HEK293 (cell line): Measurements from ENCODE around the gene DYNLRB1.

Experiments used
- BCL11A ChIP-seq: fragments of 450-650 bp; formaldehyde crosslinking; IDR thresholded peaks from 2 replicates; pipeline ENCODE4 v1.5.1; 2016; ENCODE audit warnings: low read depth, missing biosample characterization, missing genetic modification characterization
- GLIS1 ChIP-seq: fragments of 450-650 bp; formaldehyde crosslinking; IDR thresholded peaks from 2 replicates; pipeline ENCODE4 v1.5.1; 2016; ENCODE audit warnings: missing biosample characterization, missing genetic modification characterization
- GLIS2 ChIP-seq: fragments of 450-650 bp; formaldehyde crosslinking; IDR thresholded peaks from 2 replicates; pipeline ENCODE4 v1.5.1; 2016; ENCODE audit warnings: missing biosample characterization, missing genetic modification characterization
- IKZF3 ChIP-seq: fragments of 450-650 bp; IDR thresholded peaks from 2 replicates; pipeline ENCODE4 v1.5.0; 2018; ENCODE audit warnings: missing biosample characterization, mild to moderate bottlenecking, missing genetic modification characterization, moderate library complexity
- KLF16 ChIP-seq: fragments of 450-650 bp; formaldehyde crosslinking; IDR thresholded peaks from 2 replicates; pipeline ENCODE4 v1.5.1; 2017; ENCODE audit warnings: missing biosample characterization, missing genetic modification characterization
- SCRT2 ChIP-seq: fragments of 450-650 bp; formaldehyde crosslinking; IDR thresholded peaks from 2 replicates; pipeline ENCODE4 v1.5.1; 2016; ENCODE audit warnings: missing biosample characterization, missing genetic modification characterization
- SP2 ChIP-seq: fragments of 450-650 bp; formaldehyde crosslinking; IDR thresholded peaks from 2 replicates; pipeline ENCODE4 v1.5.1; 2016; ENCODE audit warnings: missing biosample characterization, missing genetic modification characterization
- SP7 ChIP-seq: fragments of 450-650 bp; formaldehyde crosslinking; IDR thresholded peaks from 2 replicates; pipeline ENCODE4 v1.5.1; 2016; ENCODE audit warnings: missing biosample characterization, missing genetic modification characterization
- TCF7L2 ChIP-seq: IDR thresholded peaks from 2 replicates; pipeline ENCODE4 v1.6.1; 2011; ENCODE audit warnings: low read depth, mild to moderate bottlenecking, inconsistent platforms, low read length, moderate library complexity, borderline replicate concordance
- ZFHX2 ChIP-seq: fragments of 450-650 bp; formaldehyde crosslinking; conservative IDR thresholded peaks from 2 replicates; pipeline ENCODE4 v1.5.1; 2016; ENCODE audit warnings: missing biosample characterization, missing genetic modification characterization
- ZIC2 ChIP-seq: fragments of 450-650 bp; formaldehyde crosslinking; IDR thresholded peaks from 2 replicates; pipeline ENCODE4 v1.5.1; 2016; ENCODE audit warnings: missing biosample characterization, missing genetic modification characterization
- ZNF10 ChIP-seq: fragments of 450-650 bp; formaldehyde crosslinking; IDR thresholded peaks from 2 replicates; pipeline ENCODE4 v1.5.1; 2017; ENCODE audit warnings: missing biosample characterization, missing genetic modification characterization
- ZNF132 ChIP-seq: fragments of 450-650 bp; formaldehyde crosslinking; IDR thresholded peaks from 2 replicates; pipeline ENCODE4 v1.5.1; 2017; ENCODE audit warnings: missing biosample characterization, missing genetic modification characterization, borderline replicate concordance
- ZNF133 ChIP-seq: fragments of 450-650 bp; formaldehyde crosslinking; IDR thresholded peaks from 2 replicates; pipeline ENCODE4 v1.5.1; 2016; ENCODE audit warnings: missing biosample characterization, missing genetic modification characterization
- ZNF155 ChIP-seq: fragments of 450-650 bp; formaldehyde crosslinking; IDR thresholded peaks from 2 replicates; pipeline ENCODE4 v1.5.1; 2016; ENCODE audit warnings: missing biosample characterization, missing genetic modification characterization
- ZNF175 ChIP-seq: fragments of 450-650 bp; formaldehyde crosslinking; IDR thresholded peaks from 2 replicates; pipeline ENCODE4 v1.5.1; 2016; ENCODE audit warnings: missing biosample characterization, missing genetic modification characterization
- ZNF24 ChIP-seq: fragments of 450-650 bp; formaldehyde crosslinking; IDR thresholded peaks from 2 replicates; pipeline ENCODE4 v1.5.1; 2016; ENCODE audit warnings: missing biosample characterization, missing genetic modification characterization
- ZNF292 ChIP-seq: fragments of 450-650 bp; formaldehyde crosslinking; IDR thresholded peaks from 2 replicates; pipeline ENCODE4 v1.5.1; 2016; ENCODE audit warnings: low read depth, missing biosample characterization, missing genetic modification characterization, borderline replicate concordance
- ZNF302 ChIP-seq: fragments of 450-650 bp; formaldehyde crosslinking; IDR thresholded peaks from 2 replicates; pipeline ENCODE4 v1.5.1; 2016; ENCODE audit warnings: missing biosample characterization, missing genetic modification characterization, low read depth
- ZNF350 ChIP-seq: fragments of 450-650 bp; formaldehyde crosslinking; IDR thresholded peaks from 2 replicates; pipeline ENCODE4 v1.5.0; 2017; ENCODE audit warnings: missing biosample characterization, mild to moderate bottlenecking, missing genetic modification characterization
- ZNF366 ChIP-seq: fragments of 450-650 bp; formaldehyde crosslinking; conservative IDR thresholded peaks from 2 replicates; pipeline ENCODE4 v1.5.1; 2016; ENCODE audit warnings: missing biosample characterization, missing genetic modification characterization
- ZNF416 ChIP-seq: fragments of 450-650 bp; formaldehyde crosslinking; IDR thresholded peaks from 2 replicates; pipeline ENCODE4 v1.5.1; 2016; ENCODE audit warnings: missing biosample characterization, missing genetic modification characterization
- ZNF521 ChIP-seq: fragments of 450-650 bp; formaldehyde crosslinking; IDR thresholded peaks from 2 replicates; pipeline ENCODE4 v1.5.1; 2017; ENCODE audit warnings: missing biosample characterization, mild to moderate bottlenecking, missing genetic modification characterization
- ZNF529 ChIP-seq: fragments of 450-650 bp; formaldehyde crosslinking; IDR thresholded peaks from 2 replicates; pipeline ENCODE4 v1.5.1; 2017; ENCODE audit warnings: missing genetic modification characterization, missing biosample characterization; ENCODE audit not compliant: insufficient replicate concordance
- ZNF548 ChIP-seq: fragments of 450-650 bp; formaldehyde crosslinking; IDR thresholded peaks from 2 replicates; pipeline ENCODE4 v1.5.1; 2016; ENCODE audit warnings: missing biosample characterization, missing genetic modification characterization
- ZNF561 ChIP-seq: fragments of 450-650 bp; IDR thresholded peaks from 2 replicates; pipeline ENCODE4 v1.5.1; 2018; ENCODE audit warnings: missing biosample characterization, missing genetic modification characterization, borderline replicate concordance
- ZNF624 ChIP-seq: fragments of 450-650 bp; formaldehyde crosslinking; IDR thresholded peaks from 2 replicates; pipeline ENCODE4 v1.5.1; 2017; ENCODE audit warnings: missing biosample characterization, missing genetic modification characterization
- TF ChIP-seq, protein P1 (sequence below): fragments of 450-650 bp; formaldehyde crosslinking; IDR thresholded peaks from 2 replicates; pipeline ENCODE4 v1.5.1; 2017; ENCODE audit warnings: missing biosample characterization, missing genetic modification characterization
- TF ChIP-seq, protein P2 (sequence below): fragments of 450-650 bp; formaldehyde crosslinking; IDR thresholded peaks from 2 replicates; pipeline ENCODE4; 2016; ENCODE audit warnings: missing biosample characterization, missing genetic modification characterization
- TF ChIP-seq, protein P3 (sequence below): fragments of 450-650 bp; formaldehyde crosslinking; IDR thresholded peaks from 2 replicates; pipeline ENCODE4 v1.5.1; 2017; ENCODE audit warnings: missing biosample characterization, missing genetic modification characterization
- TF ChIP-seq, protein P4 (sequence below): fragments of 450-650 bp; formaldehyde crosslinking; IDR thresholded peaks from 2 replicates; pipeline ENCODE4 v1.5.1; 2016; ENCODE audit warnings: missing biosample characterization, missing genetic modification characterization, borderline replicate concordance
- TF ChIP-seq, protein P5 (sequence below): fragments of 450-650 bp; formaldehyde crosslinking; IDR thresholded peaks from 2 replicates; pipeline ENCODE4 v1.5.1; 2017; ENCODE audit warnings: missing biosample characterization, mild to moderate bottlenecking, missing genetic modification characterization, moderate library complexity
- TF ChIP-seq, protein P6 (sequence below): fragments of 450-650 bp; formaldehyde crosslinking; IDR thresholded peaks from 2 replicates; pipeline ENCODE4 v1.5.1; 2016; ENCODE audit warnings: missing biosample characterization, missing genetic modification characterization

The DYNLRB1 gene

DNA sequence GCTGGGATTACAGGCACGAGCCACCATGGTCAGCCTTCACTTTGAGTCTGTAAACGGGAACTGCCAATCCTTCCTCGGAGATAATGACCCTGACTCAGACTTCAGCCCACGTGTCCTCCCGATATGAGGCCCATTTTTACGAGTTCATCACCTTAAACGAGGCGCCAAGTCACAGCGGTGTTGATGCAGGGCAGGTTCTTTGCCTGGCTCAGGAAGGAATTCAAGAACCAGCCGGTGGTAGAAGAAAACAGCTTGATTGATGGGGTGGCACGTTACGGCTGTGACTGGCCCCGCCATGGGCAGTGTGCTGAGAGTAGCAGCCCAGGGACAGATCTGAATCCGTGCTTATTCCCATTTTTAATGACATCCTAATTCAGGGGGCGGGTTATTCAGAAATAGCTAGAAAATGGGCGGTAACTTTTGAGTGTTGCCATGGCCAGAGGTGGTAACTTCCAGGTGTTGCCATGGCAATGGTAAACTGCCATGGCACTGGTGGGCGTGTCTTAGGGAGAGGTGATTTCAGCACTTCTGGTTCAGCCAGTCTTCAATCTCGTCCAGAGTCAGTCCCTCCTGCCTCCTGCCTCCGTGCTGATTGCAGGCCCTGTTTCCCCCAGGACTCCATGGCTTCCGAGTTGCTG, 33.2 kb downstream of the DYNLRB1 start (continued):
- TF ChIP-seq, protein P1, sequence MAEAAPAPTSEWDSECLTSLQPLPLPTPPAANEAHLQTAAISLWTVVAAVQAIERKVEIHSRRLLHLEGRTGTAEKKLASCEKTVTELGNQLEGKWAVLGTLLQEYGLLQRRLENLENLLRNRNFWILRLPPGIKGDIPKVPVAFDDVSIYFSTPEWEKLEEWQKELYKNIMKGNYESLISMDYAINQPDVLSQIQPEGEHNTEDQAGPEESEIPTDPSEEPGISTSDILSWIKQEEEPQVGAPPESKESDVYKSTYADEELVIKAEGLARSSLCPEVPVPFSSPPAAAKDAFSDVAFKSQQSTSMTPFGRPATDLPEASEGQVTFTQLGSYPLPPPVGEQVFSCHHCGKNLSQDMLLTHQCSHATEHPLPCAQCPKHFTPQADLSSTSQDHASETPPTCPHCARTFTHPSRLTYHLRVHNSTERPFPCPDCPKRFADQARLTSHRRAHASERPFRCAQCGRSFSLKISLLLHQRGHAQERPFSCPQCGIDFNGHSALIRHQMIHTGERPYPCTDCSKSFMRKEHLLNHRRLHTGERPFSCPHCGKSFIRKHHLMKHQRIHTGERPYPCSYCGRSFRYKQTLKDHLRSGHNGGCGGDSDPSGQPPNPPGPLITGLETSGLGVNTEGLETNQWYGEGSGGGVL (tag by site-specific recombination), result 0 out of 2 replicates have a peak, but pooled peaks have one; percentile 16
- TF ChIP-seq ZNF624 (tag by site-specific recombination) (no peak), BCL11A (tag by site-specific recombination) (0 out of 2 replicates have a peak, but pooled peaks have one; percentile 16), GLIS1 (tag by site-specific recombination) (peak; percentile 47), ZNF302 (tag by site-specific recombination) (no peak), ZFHX2 (peak; percentile 59), ZNF548 (no peak), ZNF350 (tag by site-specific recombination) (no peak), GLIS2 (no peak), ZNF132 (no peak), ZNF133 (tag by site-specific recombination) (no peak), ZNF529 (no peak), ZNF416 (tag by site-specific recombination) (no peak), SP7 (tag by site-specific recombination) (peak; percentile 87), ZNF10 (tag by site-specific recombination) (no peak), ZNF521 (no peak), SCRT2 (tag by site-specific recombination) (no peak), TCF7L2 (no peak), ZNF155 (tag by site-specific recombination) (no peak), ZNF561 (tag by site-specific recombination) (0 out of 2 replicates have a peak, but pooled peaks have one; percentile 32), SP2 (tag by site-specific recombination) (peak; percentile 39; the same call in 1 of the 2 replicates), IKZF3 (tag by site-specific recombination) (peak; percentile 59; the same call in 1 of the 2 replicates), ZNF292 (tag by site-specific recombination) (no peak), ZNF175 (tag by site-specific recombination) (no peak), KLF16 (no peak), ZNF366 (peak; percentile 51; the same call in 1 of the 2 replicates), ZIC2 (peak; percentile 95), ZNF24 (tag by site-specific recombination) (peak; percentile 73)
- TF ChIP-seq, protein P2, sequence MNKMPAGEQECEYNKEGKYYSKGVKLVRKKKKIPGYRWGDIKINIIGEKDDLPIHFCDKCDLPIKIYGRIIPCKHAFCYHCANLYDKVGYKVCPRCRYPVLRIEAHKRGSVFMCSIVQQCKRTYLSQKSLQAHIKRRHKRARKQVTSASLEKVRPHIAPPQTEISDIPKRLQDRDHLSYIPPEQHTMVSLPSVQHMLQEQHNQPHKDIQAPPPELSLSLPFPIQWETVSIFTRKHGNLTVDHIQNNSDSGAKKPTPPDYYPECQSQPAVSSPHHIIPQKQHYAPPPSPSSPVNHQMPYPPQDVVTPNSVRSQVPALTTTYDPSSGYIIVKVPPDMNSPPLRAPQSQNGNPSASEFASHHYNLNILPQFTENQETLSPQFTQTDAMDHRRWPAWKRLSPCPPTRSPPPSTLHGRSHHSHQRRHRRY (tag by site-specific recombination), result no peak
- TF ChIP-seq, protein P3, sequence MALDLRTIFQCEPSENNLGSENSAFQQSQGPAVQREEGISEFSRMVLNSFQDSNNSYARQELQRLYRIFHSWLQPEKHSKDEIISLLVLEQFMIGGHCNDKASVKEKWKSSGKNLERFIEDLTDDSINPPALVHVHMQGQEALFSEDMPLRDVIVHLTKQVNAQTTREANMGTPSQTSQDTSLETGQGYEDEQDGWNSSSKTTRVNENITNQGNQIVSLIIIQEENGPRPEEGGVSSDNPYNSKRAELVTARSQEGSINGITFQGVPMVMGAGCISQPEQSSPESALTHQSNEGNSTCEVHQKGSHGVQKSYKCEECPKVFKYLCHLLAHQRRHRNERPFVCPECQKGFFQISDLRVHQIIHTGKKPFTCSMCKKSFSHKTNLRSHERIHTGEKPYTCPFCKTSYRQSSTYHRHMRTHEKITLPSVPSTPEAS, result no peak
- TF ChIP-seq, protein P4, sequence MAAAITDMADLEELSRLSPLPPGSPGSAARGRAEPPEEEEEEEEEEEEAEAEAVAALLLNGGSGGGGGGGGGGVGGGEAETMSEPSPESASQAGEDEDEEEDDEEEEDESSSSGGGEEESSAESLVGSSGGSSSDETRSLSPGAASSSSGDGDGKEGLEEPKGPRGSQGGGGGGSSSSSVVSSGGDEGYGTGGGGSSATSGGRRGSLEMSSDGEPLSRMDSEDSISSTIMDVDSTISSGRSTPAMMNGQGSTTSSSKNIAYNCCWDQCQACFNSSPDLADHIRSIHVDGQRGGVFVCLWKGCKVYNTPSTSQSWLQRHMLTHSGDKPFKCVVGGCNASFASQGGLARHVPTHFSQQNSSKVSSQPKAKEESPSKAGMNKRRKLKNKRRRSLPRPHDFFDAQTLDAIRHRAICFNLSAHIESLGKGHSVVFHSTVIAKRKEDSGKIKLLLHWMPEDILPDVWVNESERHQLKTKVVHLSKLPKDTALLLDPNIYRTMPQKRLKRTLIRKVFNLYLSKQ (tag by site-specific recombination), result no peak
- TF ChIP-seq, protein P5, sequence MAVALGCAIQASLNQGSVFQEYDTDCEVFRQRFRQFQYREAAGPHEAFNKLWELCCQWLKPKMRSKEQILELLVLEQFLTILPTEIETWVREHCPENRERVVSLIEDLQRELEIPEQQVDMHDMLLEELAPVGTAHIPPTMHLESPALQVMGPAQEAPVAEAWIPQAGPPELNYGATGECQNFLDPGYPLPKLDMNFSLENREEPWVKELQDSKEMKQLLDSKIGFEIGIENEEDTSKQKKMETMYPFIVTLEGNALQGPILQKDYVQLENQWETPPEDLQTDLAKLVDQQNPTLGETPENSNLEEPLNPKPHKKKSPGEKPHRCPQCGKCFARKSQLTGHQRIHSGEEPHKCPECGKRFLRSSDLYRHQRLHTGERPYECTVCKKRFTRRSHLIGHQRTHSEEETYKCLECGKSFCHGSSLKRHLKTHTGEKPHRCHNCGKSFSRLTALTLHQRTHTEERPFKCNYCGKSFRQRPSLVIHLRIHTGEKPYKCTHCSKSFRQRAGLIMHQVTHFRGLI, result 0 out of 2 replicates have a peak, but pooled peaks have one; percentile 15
- TF ChIP-seq, protein P6, sequence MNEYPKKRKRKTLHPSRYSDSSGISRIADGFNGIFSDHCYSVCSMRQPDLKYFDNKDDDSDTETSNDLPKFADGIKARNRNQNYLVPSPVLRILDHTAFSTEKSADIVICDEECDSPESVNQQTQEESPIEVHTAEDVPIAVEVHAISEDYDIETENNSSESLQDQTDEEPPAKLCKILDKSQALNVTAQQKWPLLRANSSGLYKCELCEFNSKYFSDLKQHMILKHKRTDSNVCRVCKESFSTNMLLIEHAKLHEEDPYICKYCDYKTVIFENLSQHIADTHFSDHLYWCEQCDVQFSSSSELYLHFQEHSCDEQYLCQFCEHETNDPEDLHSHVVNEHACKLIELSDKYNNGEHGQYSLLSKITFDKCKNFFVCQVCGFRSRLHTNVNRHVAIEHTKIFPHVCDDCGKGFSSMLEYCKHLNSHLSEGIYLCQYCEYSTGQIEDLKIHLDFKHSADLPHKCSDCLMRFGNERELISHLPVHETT (tag by site-specific recombination), result no peak
